ENCODE measurements around the gene CEP164.

The CEP164 gene

GRCh38 chr11:117409511-117409910 is 81.9 kb downstream of the CEP164 start:
- TF ChIP-seq TAF1 (IDR thresholded peaks at IDR 0.05; ENCODE audit: borderline replicate concordance, insufficient read depth, low read length) = no peak
- no peak for TF ChIP-seq SIN3A (IDR thresholded peaks at IDR 0.05; ENCODE audit: borderline replicate concordance, insufficient read depth, low read length)
- no peak for TF ChIP-seq REST (IDR thresholded peaks at IDR 0.05; ENCODE audit: insufficient read depth in 1 of 2, low read depth in 2 of 2, low read length in 2 of 2)
- no peak for TF ChIP-seq FOXP2 (optimal IDR thresholded peaks at IDR 0.05; ENCODE audit: borderline replicate concordance, extremely low read depth, extremely low read length, insufficient read depth)
- no peak for TF ChIP-seq POLR2AphosphoS5 (IDR thresholded peaks at IDR 0.05; ENCODE audit: low read depth, low read length)

- TF ChIP-seq FOXP2 (optimal IDR thresholded peaks at IDR 0.05; ENCODE audit: borderline replicate concordance, extremely low read depth, extremely low read length, insufficient read depth) (no peak), REST (IDR thresholded peaks at IDR 0.05; ENCODE audit: insufficient read depth in 1 of 2, low read depth in 2 of 2, low read length in 2 of 2) (no peak), TAF1 (IDR thresholded peaks at IDR 0.05; ENCODE audit: borderline replicate concordance, insufficient read depth, low read length) (no peak), SIN3A (IDR thresholded peaks at IDR 0.05; ENCODE audit: borderline replicate concordance, insufficient read depth, low read length) (no peak), POLR2AphosphoS5 (IDR thresholded peaks at IDR 0.05; ENCODE audit: low read depth, low read length) (no peak)
Observed at GRCh38 chr11:117410238-117410637, 82.6 kb downstream of the CEP164 start.

- TF ChIP-seq SIN3A (IDR thresholded peaks at IDR 0.05; ENCODE audit: borderline replicate concordance, insufficient read depth, low read length) (no peak), TAF1 (IDR thresholded peaks at IDR 0.05; ENCODE audit: borderline replicate concordance, insufficient read depth, low read length) (no peak), REST (IDR thresholded peaks at IDR 0.05; ENCODE audit: insufficient read depth in 1 of 2, low read depth in 2 of 2, low read length in 2 of 2) (no peak), FOXP2 (optimal IDR thresholded peaks at IDR 0.05; ENCODE audit: borderline replicate concordance, extremely low read depth, extremely low read length, insufficient read depth) (no peak), POLR2AphosphoS5 (IDR thresholded peaks at IDR 0.05; ENCODE audit: low read depth, low read length) (no peak)
Observed at GRCh38 chr11:117410861-117411710, 83.4 kb downstream of the CEP164 start.

- no peak for TF ChIP-seq POLR2AphosphoS5 (IDR thresholded peaks at IDR 0.05; ENCODE audit: low read depth, low read length)
- no peak for TF ChIP-seq TAF1 (IDR thresholded peaks at IDR 0.05; ENCODE audit: borderline replicate concordance, insufficient read depth, low read length)
- TF ChIP-seq FOXP2 (optimal IDR thresholded peaks at IDR 0.05; ENCODE audit: borderline replicate concordance, extremely low read depth, extremely low read length, insufficient read depth) = no peak
- no peak for TF ChIP-seq SIN3A (IDR thresholded peaks at IDR 0.05; ENCODE audit: borderline replicate concordance, insufficient read depth, low read length)
- TF ChIP-seq REST (IDR thresholded peaks at IDR 0.05; ENCODE audit: insufficient read depth in 1 of 2, low read depth in 2 of 2, low read length in 2 of 2) = no peak
Observed at GRCh38 chr11:117411736-117412135, 84.1 kb downstream of the CEP164 start.
